NCI-H526 treated with DMSO at 0.1 percent for 48 hours (cell line): ENCODE data around the gene KCNIP4.

Experiments used
- DNase-seq: peaks from one replicate; lab custom pipeline; 2025; lab: John Stamatoyannopoulos, UW

The KCNIP4 gene

GRCh38 chr4:21177871-21178270, 770.7 kb downstream of the KCNIP4 start:
- DNase-seq: no peak

GRCh38 chr4:21177092-21177491, 771.5 kb downstream of the KCNIP4 start:
- no peak for DNase-seq

- no peak for DNase-seq
These were observed 780.9 kb downstream of the KCNIP4 start for GRCh38 chr4:21167711-21168110.

- DNase-seq: no peak
These were observed 793.2 kb downstream of the KCNIP4 start for GRCh38 chr4:21155367-21155766.

- DNase-seq: no peak
These were observed 809.2 kb downstream of the KCNIP4 start for GRCh38 chr4:21139327-21139726.

- no peak for DNase-seq
These were observed 812.4 kb downstream of the KCNIP4 start for GRCh38 chr4:21136051-21136630.

GRCh38 chr4:21134994-21135393, 813.6 kb downstream of the KCNIP4 start:
- no peak for DNase-seq

GRCh38 chr4:21130606-21131005, 818.0 kb downstream of the KCNIP4 start:
- no peak for DNase-seq

- no peak for DNase-seq
These were observed 822.5 kb downstream of the KCNIP4 start for GRCh38 chr4:21126014-21126512.

- no peak for DNase-seq
These were observed 830.3 kb downstream of the KCNIP4 start for GRCh38 chr4:21118301-21118700.

GRCh38 chr4:21117541-21118180, 830.9 kb downstream of the KCNIP4 start:
- DNase-seq: no peak

- DNase-seq: no peak
These were observed 834.9 kb downstream of the KCNIP4 start for GRCh38 chr4:21113496-21114223.

- no peak for DNase-seq
These were observed 845.9 kb downstream of the KCNIP4 start for GRCh38 chr4:21102667-21103066.

GRCh38 chr4:21097865-21098264, 850.7 kb downstream of the KCNIP4 start:
- DNase-seq: no peak

- no peak for DNase-seq
These were observed 851.5 kb downstream of the KCNIP4 start for GRCh38 chr4:21097026-21097425.

GRCh38 chr4:21092531-21092930, 856.0 kb downstream of the KCNIP4 start:
- DNase-seq: no peak

GRCh38 chr4:21090094-21090666, 858.4 kb downstream of the KCNIP4 start:
- no peak for DNase-seq

- DNase-seq: no peak
These were observed 865.2 kb downstream of the KCNIP4 start for GRCh38 chr4:21083413-21083812.

- DNase-seq: no peak
These were observed 870.6 kb downstream of the KCNIP4 start for GRCh38 chr4:21077967-21078366.

- DNase-seq: no peak
These were observed 881.2 kb downstream of the KCNIP4 start for GRCh38 chr4:21067351-21067750.

GRCh38 chr4:21061902-21062301, 886.7 kb downstream of the KCNIP4 start:
- no peak for DNase-seq

- DNase-seq: no peak
These were observed 902.4 kb downstream of the KCNIP4 start for GRCh38 chr4:21046141-21046540.

GRCh38 chr4:21045119-21045518, 903.5 kb downstream of the KCNIP4 start:
- no peak for DNase-seq
